ENCODE results near the gene ZNHIT3.

The ZNHIT3 gene

GRCh38 chr17:36527621-36528250, 41.3 kb downstream of the ZNHIT3 start:
- TF ChIP-seq, protein P1, sequence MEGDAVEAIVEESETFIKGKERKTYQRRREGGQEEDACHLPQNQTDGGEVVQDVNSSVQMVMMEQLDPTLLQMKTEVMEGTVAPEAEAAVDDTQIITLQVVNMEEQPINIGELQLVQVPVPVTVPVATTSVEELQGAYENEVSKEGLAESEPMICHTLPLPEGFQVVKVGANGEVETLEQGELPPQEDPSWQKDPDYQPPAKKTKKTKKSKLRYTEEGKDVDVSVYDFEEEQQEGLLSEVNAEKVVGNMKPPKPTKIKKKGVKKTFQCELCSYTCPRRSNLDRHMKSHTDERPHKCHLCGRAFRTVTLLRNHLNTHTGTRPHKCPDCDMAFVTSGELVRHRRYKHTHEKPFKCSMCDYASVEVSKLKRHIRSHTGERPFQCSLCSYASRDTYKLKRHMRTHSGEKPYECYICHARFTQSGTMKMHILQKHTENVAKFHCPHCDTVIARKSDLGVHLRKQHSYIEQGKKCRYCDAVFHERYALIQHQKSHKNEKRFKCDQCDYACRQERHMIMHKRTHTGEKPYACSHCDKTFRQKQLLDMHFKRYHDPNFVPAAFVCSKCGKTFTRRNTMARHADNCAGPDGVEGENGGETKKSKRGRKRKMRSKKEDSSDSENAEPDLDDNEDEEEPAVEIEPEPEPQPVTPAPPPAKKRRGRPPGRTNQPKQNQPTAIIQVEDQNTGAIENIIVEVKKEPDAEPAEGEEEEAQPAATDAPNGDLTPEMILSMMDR (IDR thresholded peaks at IDR 0.05; ENCODE audit: insufficient read depth, low read depth, low read length, missing control alignments): no peak
- no peak for DNase-seq (ENCODE audit: low read depth)
- H3K4me3 ChIP-seq (ENCODE audit: low read depth, low read length): no peak overlapping the region

DNA sequence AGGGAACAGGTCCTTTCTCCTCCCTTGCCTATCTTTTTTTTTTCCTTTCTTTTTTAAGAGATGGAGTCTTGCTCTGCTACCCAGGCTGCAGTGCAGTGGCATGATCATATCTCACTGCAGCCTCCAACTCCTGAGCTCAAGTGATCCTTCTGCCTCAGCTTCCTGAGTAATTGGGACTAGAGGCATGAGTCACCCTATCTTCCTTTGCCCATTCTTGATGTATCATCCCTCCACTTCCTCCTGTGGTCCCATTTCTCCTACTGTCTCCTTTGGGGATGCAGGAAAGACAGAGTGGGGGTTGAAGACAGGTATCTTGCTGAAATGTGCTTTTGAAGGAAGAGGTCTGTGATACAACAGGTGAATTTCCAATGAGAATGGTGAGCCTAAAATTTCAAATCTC, 42.6 kb downstream of the ZNHIT3 start:
- TF ChIP-seq, protein P1 (IDR thresholded peaks at IDR 0.05; ENCODE audit: insufficient read depth, low read depth, low read length, missing control alignments): no peak
- no peak for DNase-seq (ENCODE audit: low read depth)
- no peak overlapping the region for H3K4me3 ChIP-seq (ENCODE audit: low read depth, low read length)

DNA sequence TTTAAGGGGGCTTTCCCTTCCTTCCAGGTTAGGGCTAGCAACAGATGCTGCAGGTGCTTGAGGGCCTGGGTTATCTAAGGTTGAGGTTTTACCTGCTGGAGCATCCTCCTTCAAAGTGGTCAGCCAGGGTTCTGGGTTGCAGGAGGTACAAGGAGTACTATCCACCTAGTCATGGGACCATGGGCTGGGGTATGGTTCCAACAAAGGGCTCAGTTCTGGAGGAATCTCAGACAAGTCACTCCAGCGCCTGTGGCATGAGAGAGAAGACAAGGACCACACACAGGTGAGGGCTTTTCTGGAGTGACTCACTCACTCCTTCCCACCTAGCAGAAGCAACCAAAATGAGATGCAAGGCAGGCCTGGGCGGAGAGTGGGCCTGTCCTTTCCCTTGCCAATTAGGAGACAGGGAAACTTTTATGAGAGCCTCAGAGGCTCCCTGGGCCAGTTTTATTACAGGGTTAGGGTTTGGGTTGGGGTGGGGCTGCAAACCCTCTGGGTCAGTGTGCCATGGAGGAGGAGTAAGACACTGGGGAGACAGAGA, 46.0 kb downstream of the ZNHIT3 start:
- H3K4me3 ChIP-seq (ENCODE audit: low read depth, low read length): no peak overlapping the region
- DNase-seq (ENCODE audit: low read depth): no peak
- TF ChIP-seq, protein P1 (IDR thresholded peaks at IDR 0.05; ENCODE audit: insufficient read depth, low read depth, low read length, missing control alignments): no peak

GRCh38 chr17:36533935-36534839, 47.7 kb downstream of the ZNHIT3 start:
- peak overlapping the region; percentile 77 for H3K4me3 ChIP-seq (ENCODE audit: low read depth, low read length)
- DNase-seq (ENCODE audit: low read depth): peak; percentile 78
- TF ChIP-seq, protein P1 (IDR thresholded peaks at IDR 0.05; ENCODE audit: insufficient read depth, low read depth, low read length, missing control alignments): peak; percentile 71

GRCh38 chr17:36534840-36535668, 48.6 kb downstream of the ZNHIT3 start, which contains the start of the genes MYO19 and PIGW:
MYO19 (minus strand) TSS chr17:36534868; CDS start chr17:36532538, 2,330 bp downstream.
PIGW (plus strand) TSS chr17:36534987; CDS start chr17:36537102, 2,115 bp downstream.
- TF ChIP-seq, protein P1 (IDR thresholded peaks at IDR 0.05; ENCODE audit: insufficient read depth, low read depth, low read length, missing control alignments): no peak
- DNase-seq (ENCODE audit: low read depth): peak; percentile 96
- peak within 1 kb of the TSS; percentile 77 for H3K4me3 ChIP-seq (ENCODE audit: low read depth, low read length)

DNA sequence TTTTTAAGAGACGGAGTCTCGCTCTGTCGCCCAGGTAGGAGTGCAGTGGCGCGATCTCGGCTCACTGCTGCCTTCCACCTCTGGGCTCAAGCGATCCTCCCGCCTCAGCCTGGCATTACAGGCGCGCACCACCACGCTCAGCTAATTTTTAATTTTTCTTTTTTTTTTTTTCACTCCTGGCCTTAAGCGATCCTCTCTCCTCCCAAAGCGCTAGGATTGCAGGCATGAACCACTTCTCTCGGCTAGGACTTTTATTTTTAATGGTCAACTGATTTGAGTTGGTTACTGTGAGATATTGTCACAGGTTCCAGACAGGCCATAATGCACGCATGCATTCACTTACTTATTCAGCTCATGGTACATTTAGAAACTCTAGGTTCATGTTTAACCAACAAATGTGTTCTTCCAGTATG, 49.2 kb downstream of the ZNHIT3 start:
- peak overlapping the region; percentile 77 for H3K4me3 ChIP-seq (ENCODE audit: low read depth, low read length)
- TF ChIP-seq, protein P1 (IDR thresholded peaks at IDR 0.05; ENCODE audit: insufficient read depth, low read depth, low read length, missing control alignments): no peak
- no peak for DNase-seq (ENCODE audit: low read depth)

All from GM12865 (cell line).